Measurements from ENCODE around the gene ABCA2.

DNA sequence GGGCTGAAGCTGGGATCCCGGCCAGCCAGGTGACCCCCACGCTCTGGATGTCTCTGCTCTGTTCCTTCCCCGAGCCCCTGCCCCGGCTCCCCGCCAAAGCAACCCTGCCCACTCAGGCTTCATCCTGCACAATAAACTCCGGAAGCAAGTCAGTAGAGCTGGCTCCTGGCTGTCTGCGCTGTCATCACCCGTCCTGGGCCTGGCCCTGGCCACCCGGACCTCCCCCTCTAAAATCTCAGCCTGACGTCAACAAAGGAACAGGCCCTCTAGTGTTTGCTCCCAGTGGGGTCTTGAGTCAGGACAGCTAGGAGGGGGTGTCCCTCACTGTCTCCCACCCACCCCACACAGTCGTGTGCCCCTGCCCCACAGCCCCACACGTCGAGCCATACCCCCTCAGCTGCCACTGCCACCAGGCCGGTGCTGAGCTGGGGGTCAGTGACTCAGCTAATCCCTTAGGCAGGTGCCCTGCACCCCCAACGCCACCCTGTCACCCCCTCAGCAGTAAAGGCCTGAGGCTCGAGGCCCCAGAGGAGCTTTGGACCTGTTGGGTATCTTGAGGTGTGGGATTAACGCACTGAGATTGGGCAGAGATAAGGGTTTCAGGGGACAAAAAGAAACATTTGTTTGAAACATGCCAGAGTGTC lies 46.3 kb downstream of the ABCA2 start:
- TF ChIP-seq, protein P1, sequence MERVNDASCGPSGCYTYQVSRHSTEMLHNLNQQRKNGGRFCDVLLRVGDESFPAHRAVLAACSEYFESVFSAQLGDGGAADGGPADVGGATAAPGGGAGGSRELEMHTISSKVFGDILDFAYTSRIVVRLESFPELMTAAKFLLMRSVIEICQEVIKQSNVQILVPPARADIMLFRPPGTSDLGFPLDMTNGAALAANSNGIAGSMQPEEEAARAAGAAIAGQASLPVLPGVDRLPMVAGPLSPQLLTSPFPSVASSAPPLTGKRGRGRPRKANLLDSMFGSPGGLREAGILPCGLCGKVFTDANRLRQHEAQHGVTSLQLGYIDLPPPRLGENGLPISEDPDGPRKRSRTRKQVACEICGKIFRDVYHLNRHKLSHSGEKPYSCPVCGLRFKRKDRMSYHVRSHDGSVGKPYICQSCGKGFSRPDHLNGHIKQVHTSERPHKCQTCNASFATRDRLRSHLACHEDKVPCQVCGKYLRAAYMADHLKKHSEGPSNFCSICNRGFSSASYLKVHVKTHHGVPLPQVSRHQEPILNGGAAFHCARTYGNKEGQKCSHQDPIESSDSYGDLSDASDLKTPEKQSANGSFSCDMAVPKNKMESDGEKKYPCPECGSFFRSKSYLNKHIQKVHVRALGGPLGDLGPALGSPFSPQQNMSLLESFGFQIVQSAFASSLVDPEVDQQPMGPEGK (CRISPR knock-in tag; IDR thresholded peaks at IDR 0.05; ENCODE audit: borderline replicate concordance) = no peak
- TF ChIP-seq BACH2 (CRISPR knock-in tag; IDR thresholded peaks at IDR 0.05; ENCODE audit: borderline replicate concordance) = no peak

Measured in SK-N-SH treated with all-trans-retinoic acid at 6 μM for 48 hours (cell line).